HG03520 (cell line): ENCODE results near the gene FNDC4.
"Not testable (repeated sequence)": the region's sequence is repeated elsewhere in the genome, so short reads cannot be mapped to it uniquely, and the experiment has no call there.

Source experiments
- ATAC-seq: cut with Tn5 transposase; IDR thresholded peaks from one replicate; pipeline ENCODE4 v1.9.1; 2021; ENCODE audit warnings: mild to moderate bottlenecking, moderate library complexity; ENCODE audit not compliant: unreplicated experiment

FNDC4 gene

DNA sequence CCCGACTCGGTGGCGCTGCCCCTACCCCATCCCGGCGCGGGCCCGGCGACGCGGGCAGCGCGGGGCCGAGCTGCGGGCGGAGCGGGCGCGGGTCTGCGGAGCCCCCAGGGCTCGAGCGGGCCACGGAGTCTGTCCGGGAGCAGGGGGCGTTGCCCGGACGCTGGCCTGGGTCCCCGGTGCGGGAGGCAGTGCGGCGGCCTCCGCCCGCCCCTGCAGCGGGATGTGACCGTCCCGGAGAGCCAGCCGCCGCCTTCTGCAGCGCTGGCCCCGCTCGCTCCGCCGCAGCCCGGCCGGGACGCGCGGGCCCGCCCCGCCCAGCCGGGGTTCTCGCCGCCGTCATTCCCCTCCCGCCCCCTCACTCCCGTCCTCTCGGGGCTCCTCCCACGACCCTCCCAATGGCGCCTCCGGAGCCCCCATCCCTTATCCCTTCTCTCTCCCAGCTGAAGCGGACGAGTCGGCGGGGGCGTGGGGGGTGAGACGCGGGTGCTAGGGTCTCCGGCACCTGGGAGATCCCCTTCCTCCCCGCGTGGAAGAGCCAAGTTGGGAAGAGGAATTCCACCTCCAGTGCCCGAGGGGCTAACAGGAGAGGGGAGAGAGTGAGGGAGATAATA, at the start of gene FNDC4:
Gene FNDC4 (minus strand): TSS at position 257 of the 611 bp plus-strand sequence. CDS start 521 bp downstream, outside the sequence.
- ATAC-seq: no peak

DNA sequence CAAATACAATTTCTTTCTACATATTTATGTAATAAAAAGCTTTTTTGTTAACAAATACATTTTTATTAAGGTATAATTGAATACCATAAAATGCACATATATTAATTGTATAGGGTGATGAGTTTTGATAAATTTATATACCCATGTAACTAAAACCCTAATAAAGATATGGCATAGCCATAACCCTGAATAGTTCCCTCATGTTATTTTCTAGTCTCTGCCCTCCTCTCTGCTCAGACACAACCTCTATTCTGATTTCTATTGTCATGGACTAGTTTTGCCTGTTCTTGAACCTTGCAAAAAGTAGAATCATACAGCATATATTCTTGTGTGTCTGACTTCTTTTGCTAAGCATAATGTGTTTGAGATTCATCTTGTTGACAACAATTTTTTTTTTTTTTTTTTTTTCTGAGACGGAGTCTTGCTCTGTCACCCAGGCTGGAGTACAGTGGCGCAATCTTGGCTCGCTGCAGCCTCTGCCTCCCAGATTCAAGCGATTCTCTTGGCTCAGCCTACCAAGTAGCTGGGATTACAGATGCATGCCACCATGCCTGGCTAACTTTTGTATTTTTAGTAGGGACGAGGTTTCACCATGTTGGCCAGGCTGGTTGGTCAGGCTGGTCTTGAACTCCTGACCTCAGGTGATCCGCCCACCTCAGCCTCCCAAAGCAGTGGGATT, 49.3 kb upstream of the FNDC4 start:
- ATAC-seq: no peak

- not testable (repeated sequence) for ATAC-seq
Measured at GRCh38 chr2:27539649-27540048, 44.6 kb upstream of the FNDC4 start.

DNA sequence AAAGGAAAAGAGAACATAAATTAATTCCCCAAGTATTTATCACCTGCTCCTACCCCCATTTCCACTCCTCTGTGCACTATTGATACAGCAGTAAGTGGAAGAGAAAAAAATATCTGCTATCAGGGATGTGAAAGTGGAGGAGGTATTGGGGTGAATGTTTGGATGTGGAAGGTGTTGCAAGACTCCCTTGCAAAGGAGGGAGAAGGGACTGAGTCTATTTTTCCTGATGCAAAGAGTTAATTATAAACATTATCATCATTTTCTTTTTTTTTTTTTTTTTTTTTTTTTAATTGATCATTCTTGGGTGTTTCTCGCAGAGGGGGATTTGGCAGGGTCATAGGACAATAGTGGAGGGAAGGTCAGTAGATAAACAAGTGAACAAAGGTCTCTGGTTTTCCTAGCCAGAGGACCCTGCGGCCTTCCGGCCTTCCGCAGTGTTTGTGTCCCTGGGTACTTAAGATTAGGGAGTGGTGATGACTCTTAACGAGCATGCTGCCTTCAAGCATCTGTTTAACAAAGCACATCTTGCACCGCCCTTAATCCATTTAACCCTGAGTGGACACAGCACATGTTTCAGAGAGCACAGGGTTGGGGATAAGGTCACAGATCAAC, 43.9 kb upstream of the FNDC4 start:
- not testable (repeated sequence) for ATAC-seq

- no peak for ATAC-seq
Measured at GRCh38 chr2:27537287-27537686, 42.3 kb upstream of the FNDC4 start.

DNA sequence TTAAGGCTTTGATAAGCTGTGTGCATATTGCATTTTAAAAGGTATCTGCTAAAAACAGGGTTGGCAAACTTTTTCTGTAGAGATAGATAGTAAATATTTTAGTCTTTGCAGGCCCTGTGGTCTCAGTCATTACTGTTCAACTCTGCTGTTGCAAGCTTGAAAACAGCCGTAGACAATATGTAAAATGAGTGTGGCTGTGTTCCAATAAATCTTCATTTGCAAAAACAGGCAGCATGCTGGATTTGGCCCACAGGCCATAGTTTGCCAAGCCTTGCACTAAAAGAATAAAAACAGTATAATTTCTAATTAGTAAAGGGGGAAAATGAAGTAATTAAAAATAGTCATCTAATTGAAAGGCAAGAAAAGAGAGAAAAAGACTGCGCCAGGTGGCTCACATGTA, 37.0 kb upstream of the FNDC4 start:
- no peak for ATAC-seq

DNA sequence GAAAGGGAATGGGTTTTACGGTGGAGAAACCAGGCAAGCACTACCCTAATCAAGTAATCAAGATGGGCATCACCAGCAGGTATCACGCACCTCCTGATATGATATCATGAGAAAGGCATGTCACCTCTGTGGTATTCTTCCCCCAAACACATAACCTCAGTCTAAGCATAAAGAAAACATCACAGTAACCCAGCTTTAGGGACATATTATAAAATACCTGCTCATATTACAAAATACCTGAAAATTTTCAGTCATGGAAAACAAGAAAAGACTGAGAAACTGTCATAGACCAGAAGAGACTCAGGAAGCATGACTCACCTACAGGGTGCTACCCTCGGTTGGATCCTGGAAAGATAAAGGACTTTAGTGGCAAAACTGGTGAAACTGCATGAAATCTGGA, 32.2 kb upstream of the FNDC4 start:
- ATAC-seq: no peak

DNA sequence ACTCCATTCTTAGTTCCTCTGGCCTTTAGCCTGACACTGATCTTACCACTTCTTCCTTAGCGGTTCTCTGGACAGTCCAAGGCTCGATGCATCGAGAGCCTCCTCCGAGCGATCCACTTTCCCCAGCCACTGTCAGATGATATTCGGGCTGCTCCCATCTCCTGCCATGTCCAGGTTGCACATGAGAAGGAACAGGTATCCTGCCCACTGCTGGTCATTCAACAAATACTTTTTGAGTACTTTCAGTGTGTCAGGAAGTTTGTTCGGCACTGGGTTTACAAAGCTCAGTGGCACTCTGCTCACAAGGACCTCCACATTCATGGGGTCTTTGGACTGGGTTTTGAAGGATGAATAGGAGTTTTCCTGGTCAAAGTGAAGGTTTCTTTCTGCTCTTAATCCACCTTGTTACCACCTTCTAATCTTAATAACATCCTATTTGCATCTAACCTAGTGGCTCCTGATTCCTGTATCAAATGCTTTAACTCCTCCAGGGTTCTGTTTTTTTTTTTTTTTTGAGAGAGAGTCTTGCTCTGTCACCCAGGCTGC, 27.5 kb upstream of the FNDC4 start:
- ATAC-seq: no peak

- ATAC-seq: no peak
Measured at GRCh38 chr2:27520316-27520715, 25.3 kb upstream of the FNDC4 start.

- no peak for ATAC-seq
Measured at GRCh38 chr2:27518782-27519113, 23.7 kb upstream of the FNDC4 start.

- no peak for ATAC-seq
Measured at GRCh38 chr2:27518113-27518781, 23.2 kb upstream of the FNDC4 start.

GRCh38 chr2:27509326-27509725, 14.3 kb upstream of the FNDC4 start:
- no peak for ATAC-seq

DNA sequence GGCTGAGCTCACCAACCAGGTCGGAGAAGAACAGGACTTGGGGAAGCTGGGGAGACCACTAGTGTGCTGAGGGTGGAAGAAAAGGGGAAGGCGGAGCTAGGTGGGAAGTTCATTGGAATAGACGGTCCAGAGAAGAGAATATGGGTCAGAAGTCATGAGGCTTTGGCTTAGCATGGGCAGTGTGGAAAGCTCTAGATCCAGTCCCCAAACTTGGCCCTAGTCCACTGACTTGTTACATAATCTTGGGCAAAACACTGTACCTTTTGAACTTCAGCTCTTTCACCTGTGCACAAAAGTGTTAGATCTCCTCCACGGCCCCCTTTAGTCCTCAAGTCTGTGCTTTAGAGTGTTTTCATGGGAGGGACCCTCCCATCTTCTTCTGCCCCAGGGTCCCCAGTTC, 12.3 kb upstream of the FNDC4 start:
- ATAC-seq: no peak

- ATAC-seq: no peak
Measured at GRCh38 chr2:27506587-27506986, 11.6 kb upstream of the FNDC4 start.

- ATAC-seq: no peak
Measured at GRCh38 chr2:27502142-27502541, 7.1 kb upstream of the FNDC4 start.

GRCh38 chr2:27501042-27501441, 6.0 kb upstream of the FNDC4 start:
- no peak for ATAC-seq

DNA sequence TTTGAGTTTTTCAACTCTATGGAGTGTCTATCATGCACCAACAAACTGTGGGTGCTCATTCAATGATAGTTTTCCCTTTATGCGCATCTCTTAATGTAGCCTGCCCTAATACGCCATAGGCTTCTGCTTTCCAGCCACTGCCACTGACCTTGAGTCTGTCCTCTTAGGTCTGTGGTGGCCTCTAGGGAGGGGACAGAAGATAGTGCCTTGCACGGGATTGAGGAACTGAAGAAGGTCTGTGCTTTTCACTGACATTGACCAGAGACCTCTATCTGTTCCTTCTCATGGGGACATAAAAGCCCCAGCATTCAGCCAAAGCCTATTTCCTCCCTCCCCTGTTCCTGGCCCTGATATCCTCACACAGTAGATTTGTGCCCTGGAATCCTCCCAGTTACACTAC, 4.0 kb upstream of the FNDC4 start:
- ATAC-seq: no peak

DNA sequence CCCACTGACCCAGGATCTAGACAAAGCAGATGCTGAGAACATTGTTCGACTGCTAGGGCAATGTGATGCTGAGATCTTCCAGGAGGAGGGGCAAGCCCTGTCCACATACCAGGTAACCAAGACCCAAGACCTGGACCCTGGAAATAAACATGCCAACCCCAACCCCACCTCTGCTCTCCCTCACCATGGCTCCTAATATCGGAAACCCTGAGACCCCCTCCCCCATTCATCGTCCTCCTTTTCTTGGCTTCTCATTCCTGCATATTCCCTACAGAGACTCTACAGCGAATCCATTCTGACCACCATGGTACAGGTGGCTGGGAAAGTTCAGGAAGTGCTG, 2.3 kb upstream of the FNDC4 start:
- no peak for ATAC-seq

DNA sequence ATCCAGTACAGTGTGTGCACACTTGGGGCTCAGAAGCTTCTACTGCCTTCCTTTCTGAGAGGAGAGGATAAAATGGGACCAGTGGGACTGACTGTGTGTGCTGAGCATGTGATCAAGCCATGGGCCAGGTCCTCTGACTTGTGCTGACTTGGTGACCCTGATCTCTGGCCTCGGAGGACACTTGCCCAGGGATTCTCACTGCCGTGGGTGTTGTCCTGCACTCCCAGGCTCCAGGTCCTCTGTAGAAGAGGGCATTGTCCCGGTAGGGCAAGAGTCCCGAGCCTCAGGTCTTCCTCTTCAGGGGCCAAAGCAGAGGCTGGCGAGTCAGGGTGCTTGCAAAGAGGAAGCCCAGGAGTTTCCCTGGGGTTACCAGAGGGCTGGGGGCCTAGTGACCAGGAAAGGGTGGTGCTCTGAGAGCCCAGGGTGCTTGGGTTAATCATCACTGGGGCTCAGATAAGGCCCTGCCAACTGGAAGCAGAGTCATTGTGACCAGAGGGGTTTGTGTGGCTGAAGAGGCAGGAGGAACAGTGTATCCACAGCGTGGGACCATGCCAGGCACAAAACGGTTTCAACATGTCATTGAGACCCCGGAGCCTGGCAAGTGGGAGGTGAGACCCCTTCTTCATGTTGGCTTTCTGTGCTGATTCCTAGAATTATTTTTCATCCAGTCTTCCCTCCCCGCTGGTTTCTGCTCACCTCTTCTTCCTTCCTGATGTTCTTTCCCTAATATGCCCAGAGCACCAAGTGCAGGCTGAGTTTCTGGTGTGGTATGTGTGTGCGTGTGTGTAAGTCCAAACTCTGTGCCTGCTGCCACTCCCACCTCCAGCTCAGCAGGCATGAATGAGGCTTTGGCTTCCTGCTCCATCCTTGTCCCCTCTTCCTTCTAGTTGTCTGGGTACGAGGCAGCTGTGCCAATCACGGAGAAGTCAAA, 1.6 kb upstream of the FNDC4 start, which contains the start of gene GCKR:
Gene GCKR (plus strand): TSS at position 483 of the 931 bp plus-strand sequence. CDS start 66 bp downstream, at position 549.
- no peak for ATAC-seq

GRCh38 chr2:27495840-27496356, 898 bp upstream of the FNDC4 start:
- ATAC-seq: no peak
